PC-3 (cell line): ENCODE measurements around the gene MRPS21. TPM values are rescaled to one million over a fixed set of nuclear protein-coding genes. Genes with fewer than 3 reads are reported as not detected.

Experiments used
- ATAC-seq: fragments of 200-7000 bp; cut with Tn5 transposase; 2 replicates; pipeline ENCODE4 v1.9.1; 2020; ENCODE audit warnings: mild to moderate bottlenecking, moderate library complexity
- BruUV-seq: library from RNA; stranded (reverse); fragments of 400-500 nt; replicated peaks from 2 replicates; lab custom pipeline; 2021; lab: Mats Ljungman, UMichigan
- CTCF ChIA-PET: fragments of 300-600 bp; sonication (Branson Sonifier 250); formaldehyde crosslinking; loops from one replicate; lab custom pipeline; 2022; ENCODE audit warnings: antibody characterized with exemption; lab: Charles Lee
- POLR2A ChIA-PET: fragments of 300-600 bp; sonication (Branson Sonifier 250); formaldehyde crosslinking; loops from one replicate; lab custom pipeline; 2022; ENCODE audit warnings: antibody characterized with exemption; ENCODE audit not compliant: unreplicated experiment; lab: Charles Lee
- DNase-seq: peaks from one replicate; pipeline ENCODE4 v3.0.0-alpha.2; 2015
- H2AFZ ChIP-seq: fragments of 300-600 bp; sonication (generic); 2 replicates; pipeline ENCODE4 v1.6.0; 2016; ENCODE audit warnings: antibody characterized with exemption, low read length
- H3F3A ChIP-seq: fragments of 300-600 bp; sonication (generic); one replicate; pipeline ENCODE4 v1.6.0; 2017; ENCODE audit warnings: antibody characterized with exemption, low read length, control low read depth, mild to moderate bottlenecking; ENCODE audit not compliant: unreplicated experiment
- H3K27ac ChIP-seq: fragments of 300-600 bp; sonication (generic); 2 replicates; pipeline ENCODE4 v1.5.1; 2016; ENCODE audit warnings: mild to moderate bottlenecking, low read length
- H3K27me3 ChIP-seq: fragments of 300-600 bp; sonication (generic); 2 replicates; pipeline ENCODE4 v1.6.1; 2016; ENCODE audit warnings: low read length, mixed read lengths
- H3K36me3 ChIP-seq: fragments of 300-600 bp; sonication (generic); 2 replicates; pipeline ENCODE4 v1.6.1; 2016; ENCODE audit warnings: low read depth, mixed run types, low read length, mixed read lengths
- H3K4me1 ChIP-seq: fragments of 300-600 bp; sonication (generic); 2 replicates; pipeline ENCODE4 v1.5.1; 2016; ENCODE audit warnings: low read length; ENCODE audit not compliant: insufficient read depth
- H3K4me2 ChIP-seq: fragments of 300-600 bp; sonication (generic); 2 replicates; pipeline ENCODE4 v1.6.0; 2016; ENCODE audit warnings: low read length
- H3K4me3 ChIP-seq: fragments of 300-600 bp; sonication (generic); 2 replicates; pipeline ENCODE4 v1.5.1; 2016; ENCODE audit warnings: mild to moderate bottlenecking, low read length, mixed read lengths
- H3K79me2 ChIP-seq: fragments of 300-600 bp; sonication (generic); 2 replicates; pipeline ENCODE4 v1.6.1; 2017; ENCODE audit warnings: low read length, mixed read lengths
- H3K9ac ChIP-seq: fragments of 300-600 bp; sonication (generic); 2 replicates; pipeline ENCODE4 v1.6.0; 2016; ENCODE audit warnings: mild to moderate bottlenecking, low read length
- H3K9me2 ChIP-seq: fragments of 300-600 bp; sonication (generic); replicated peaks from 2 replicates; pipeline ENCODE4 v1.6.1; 2016; ENCODE audit warnings: mixed run types, low read length, mixed read lengths
- H3K9me3 ChIP-seq: fragments of 300-600 bp; sonication (generic); 2 replicates; pipeline ENCODE4 v1.6.1; 2016; ENCODE audit warnings: low read length, mixed read lengths
- H4K20me1 ChIP-seq: fragments of 300-600 bp; sonication (generic); 2 replicates; pipeline ENCODE4 v1.6.1; 2016; ENCODE audit warnings: low read length, mixed read lengths
- CTCF ChIP-seq: fragments of 300-600 bp; sonication (generic); conservative IDR thresholded peaks from 2 replicates; pipeline ENCODE4 v1.5.1; 2017; ENCODE audit warnings: antibody characterized with exemption, low read depth, mild to moderate bottlenecking, low read length
- EZH2 ChIP-seq: fragments of 300-600 bp; sonication (generic); IDR thresholded peaks from one replicate; pipeline ENCODE4 v1.6.1; 2017; ENCODE audit warnings: antibody characterized with exemption, mild to moderate bottlenecking, low read length; ENCODE audit not compliant: unreplicated experiment
- EZH2phosphoT487 ChIP-seq: fragments of 300-600 bp; sonication (generic); IDR thresholded peaks from 2 replicates; pipeline ENCODE4 v1.6.1; 2018; ENCODE audit warnings: mild to moderate bottlenecking, antibody characterized with exemption, low read length, borderline replicate concordance
- intact Hi-C: fragments of 100-400 bp; cut with micrococcal nuclease; formaldehyde crosslinking; loops from 2 replicates; pipeline ENCODE4 v1.9.0; 2023
- total RNA-seq: library from RNA; depleted of rRNA; stranded (reverse); fragments of >200 nt; gene quantifications from 2 replicates; pipeline ENCODE4 v1.2.3, GENCODE V29; 2014

The MRPS21 gene
- total RNA-seq, 1 experiment from 2014 or later: 124 TPM

GRCh38 chr1:150271291-150271959 lies 22.2 kb upstream of the MRPS21 start:
- Histone ChIP-seq H3K4me2 (no peak overlapping the region), H3K79me2 (peaks cover 28% of the 10 kb centered on the region), H3K9me2 (no peaks in the 10 kb centered on the region), H3K4me1 (peaks cover 14% of the 10 kb centered on the region), H3K4me3 (no peak overlapping the region), H4K20me1 (no peaks in the 10 kb centered on the region), H3K9ac (no peak overlapping the region), H2AFZ (no peak overlapping the region), H3K27ac (no peak overlapping the region), H3K27me3 (no peaks in the 10 kb centered on the region), H3F3A (no peaks in the 10 kb centered on the region), H3K36me3 (peaks cover 7% of the 10 kb centered on the region; the same call in 1 of the 2 replicates), H3K9me3 (no peaks in the 10 kb centered on the region)
- TF ChIP-seq EZH2: no peak
- no peak for TF ChIP-seq CTCF
- no peak for TF ChIP-seq EZH2phosphoT487
- intact Hi-C loops: no loop called here
- no peak for ATAC-seq
- CTCF ChIA-PET: no interaction called here
- DNase-seq: no peak
- POLR2A ChIA-PET: no interaction called here
- BruUV-seq: no TSS peak

GRCh38 chr1:150273311-150273710 lies 20.4 kb upstream of the MRPS21 start:
- H3K4me2 ChIP-seq: no peak overlapping the region
- no peaks in the 10 kb centered on the region for H3K36me3 ChIP-seq
- ChIA-PET POLR2A (interaction anchor here (0.6 kb wide), 1 partner anchor 662 kb away, joined by 5 read pairs; no protein-coding TSS in a partner anchor), CTCF (interaction anchor here (1.0 kb wide), 1 partner anchor 9 kb away, joined by 6 read pairs; the partner anchor contains the start of gene CIART)
- no peaks in the 10 kb centered on the region for H3F3A ChIP-seq
- ATAC-seq: no peak
- no peak overlapping the region for H3K9ac ChIP-seq
- TF ChIP-seq EZH2phosphoT487 (no peak), CTCF (no peak), EZH2 (no peak)
- no TSS peak for BruUV-seq
- no peak overlapping the region for H2AFZ ChIP-seq
- peaks cover 9% of the 10 kb centered on the region for H3K79me2 ChIP-seq
- no peaks in the 10 kb centered on the region for H3K27me3 ChIP-seq
- no peaks in the 10 kb centered on the region for H3K9me3 ChIP-seq
- H4K20me1 ChIP-seq: no peaks in the 10 kb centered on the region
- H3K27ac ChIP-seq: no peak overlapping the region
- no peak for DNase-seq
- no peaks in the 10 kb centered on the region for H3K9me2 ChIP-seq
- intact Hi-C loops: no loop called here
- H3K4me1 ChIP-seq: peaks cover 5% of the 10 kb centered on the region; the same call in 1 of the 2 replicates
- no peak overlapping the region for H3K4me3 ChIP-seq

GRCh38 chr1:150280138-150280707 lies 13.4 kb upstream of the MRPS21 start:
- Histone ChIP-seq H2AFZ (no peak overlapping the region), H3F3A (no peaks in the 10 kb centered on the region), H3K4me2 (peak overlapping the region; percentile 91), H3K36me3 (no peaks in the 10 kb centered on the region; the same call in 1 of the 2 replicates), H3K27ac (no peak overlapping the region), H3K9ac (no peak overlapping the region), H4K20me1 (no peaks in the 10 kb centered on the region), H3K4me3 (no peak overlapping the region), H3K79me2 (peaks cover 18% of the 10 kb centered on the region), H3K9me3 (no peaks in the 10 kb centered on the region), H3K27me3 (no peaks in the 10 kb centered on the region), H3K4me1 (peaks cover 19% of the 10 kb centered on the region), H3K9me2 (no peaks in the 10 kb centered on the region)
- ChIA-PET CTCF (interaction anchor here (3.6 kb wide), 1 partner anchor 25 kb away, joined by 28 read pairs; no protein-coding TSS in a partner anchor), POLR2A (no interaction called here)
- TF ChIP-seq CTCF (no peak), EZH2phosphoT487 (no peak), EZH2 (no peak)
- intact Hi-C loops: no loop called here
- ATAC-seq (no peak), DNase-seq (no peak)
- BruUV-seq: no TSS peak
